CD14-positive monocyte (primary cell): ENCODE results near the gene SPCS2. TPM values are rescaled to one million over a fixed set of nuclear protein-coding genes. Genes with fewer than 3 reads are reported as not detected.

Experiments
- DNase-seq, 3 donors: peaks; one replicate each; pipeline ENCODE4 v3.0.0-alpha.2; 2011 to 2022
- H2AFZ ChIP-seq: 2 replicates; pipeline ENCODE4 v1.6.0; 2012; ENCODE audit warnings: mild to moderate bottlenecking, low read depth, low read length, inconsistent platforms; ENCODE audit not compliant: insufficient read depth, poor library complexity, severe bottlenecking
- H3K27ac ChIP-seq, 2 donors: 1 replicate in 1 of 2; 2 replicates in 1 of 2; pipeline ENCODE4 v1.5.1; 2012 to 2013; ENCODE audit warnings: low read length in 2 of 2, control low read depth in 1 of 2, inconsistent platforms in 1 of 2, low read depth in 1 of 2, mild to moderate bottlenecking in 1 of 2
- H3K27me3 ChIP-seq, 2 donors: one replicate each; pipeline versions ENCODE4 v1.6.0 to v1.6.1; 2011 to 2013; ENCODE audit warnings: low read length in 2 of 2; ENCODE audit not compliant: control insufficient read depth in 2 of 2, insufficient read depth in 2 of 2
- H3K36me3 ChIP-seq, 2 donors: replicated peaks in 1 of 2; 1 replicate in 1 of 2; 2 replicates in 1 of 2; pipeline versions ENCODE4 v1.5.1 to v1.6.1; 2012 to 2013; ENCODE audit warnings: low read length in 2 of 2, control low read depth in 1 of 2, inconsistent platforms in 1 of 2, mild to moderate bottlenecking in 1 of 2; ENCODE audit not compliant: insufficient read depth in 2 of 2, control insufficient read depth in 1 of 2
- H3K4me1 ChIP-seq, 2 donors: 1 replicate in 1 of 2; 2 replicates in 1 of 2; pipeline versions ENCODE4 v1.5.1 to v1.6.1; 2012 to 2013; ENCODE audit warnings: low read length in 2 of 2, control low read depth in 1 of 2, inconsistent platforms in 1 of 2, mild to moderate bottlenecking in 1 of 2, moderate library complexity in 1 of 2; ENCODE audit not compliant: insufficient read depth in 2 of 2, control insufficient read depth in 1 of 2
- H3K4me2 ChIP-seq: replicated peaks from 2 replicates; pipeline ENCODE3; 2012; ENCODE audit warnings: low read length, moderate library complexity, mild to moderate bottlenecking; ENCODE audit not compliant: poor library complexity, severe bottlenecking; ENCODE audit errors: extremely low read depth
- H3K4me3 ChIP-seq, 3 experiments: fragments of 200-600 bp in 1 of 3; sonication (generic) in 1 of 3; replicated peaks in 1 of 3; 1 replicate in 2 of 3; 2 replicates in 1 of 3; pipeline ENCODE4 v1.5.1; 2011 to 2013; ENCODE audit warnings: low read length in 3 of 3, mild to moderate bottlenecking in 3 of 3, control low read depth in 2 of 3, low read depth in 2 of 3, inconsistent platforms in 1 of 3, moderate library complexity in 1 of 3
- H3K79me2 ChIP-seq: 2 replicates; pipeline ENCODE4 v1.6.0; 2012; ENCODE audit warnings: mild to moderate bottlenecking, control low read depth, inconsistent platforms, low read length, moderate library complexity; ENCODE audit not compliant: insufficient read depth
- H3K9ac ChIP-seq: 2 replicates; pipeline ENCODE4 v1.6.0; 2017; ENCODE audit warnings: low read length, mild to moderate bottlenecking; ENCODE audit not compliant: insufficient read depth, poor library complexity, severe bottlenecking
- H3K9me3 ChIP-seq, 2 donors: replicated peaks in 1 of 2; 1 replicate in 1 of 2; 2 replicates in 1 of 2; pipeline versions ENCODE4 v1.5.1 to v1.6.1; 2012 to 2013; ENCODE audit warnings: low read length in 2 of 2, control low read depth in 1 of 2; ENCODE audit not compliant: control insufficient read depth in 1 of 2, insufficient read depth in 1 of 2
- H4K20me1 ChIP-seq: 2 replicates; pipeline ENCODE4 v1.6.0; 2012; ENCODE audit warnings: mild to moderate bottlenecking, low read length, control low read depth, moderate library complexity; ENCODE audit not compliant: insufficient read depth
- H3K27ac Mint-ChIP-seq, 7 donors: one replicate each; pipeline ENCODE4 v1.8.0; 2020; ENCODE audit warnings: mild to moderate bottlenecking in 7 of 7, mixed read lengths in 7 of 7, moderate library complexity in 6 of 7, inconsistent platforms in 2 of 7
- H3K27me3 Mint-ChIP-seq, 3 donors: one replicate each; pipeline ENCODE4 v1.8.0; 2021 to 2022; ENCODE audit warnings: low read depth in 3 of 3, mild to moderate bottlenecking in 3 of 3, mixed read lengths in 3 of 3, moderate library complexity in 3 of 3, inconsistent platforms in 1 of 3
- H3K36me3 Mint-ChIP-seq, 2 donors: one replicate each; pipeline ENCODE4 v1.8.0; 2020; ENCODE audit warnings: mixed read lengths in 2 of 2, inconsistent platforms in 1 of 2, mild to moderate bottlenecking in 1 of 2
- H3K4me1 Mint-ChIP-seq: one replicate; pipeline ENCODE4 v1.8.0; 2020; ENCODE audit warnings: mild to moderate bottlenecking, mixed read lengths
- H3K4me3 Mint-ChIP-seq, 2 donors: one replicate each; pipeline ENCODE4 v1.8.0; 2020; ENCODE audit warnings: mild to moderate bottlenecking in 2 of 2, mixed read lengths in 2 of 2, moderate library complexity in 1 of 2
- H3K9me3 Mint-ChIP-seq, 7 donors: one replicate each; pipeline ENCODE4 v1.8.0; 2020 to 2022; ENCODE audit warnings: mixed read lengths in 7 of 7, mild to moderate bottlenecking in 6 of 7, moderate library complexity in 6 of 7, inconsistent platforms in 2 of 7
- CTCF ChIP-seq: fragments of 200-600 bp; IDR thresholded peaks from one replicate; pipeline ENCODE4 v1.8.0; 2022; ENCODE audit warnings: antibody characterized with exemption, mild to moderate bottlenecking
- WGBS: methylation state at CpG from one replicate; pipeline ENCODE4 v1.1.5; 2013; ENCODE audit warnings: missing lambda C conversion rate; ENCODE audit not compliant: insufficient coverage; 5-methylcytosine and 5-hydroxymethylcytosine counted together
- intact Hi-C, 2 donors: fragments of 100-400 bp; cut with micrococcal nuclease; formaldehyde crosslinking; loops; one replicate each; pipeline versions ENCODE4 v1.15.0 to v1.15.1; 2023
- polyA plus RNA-seq, 3 donors: library from polyadenylated mRNA; depleted of rRNA in 1 of 3; unstranded in 2 of 3; stranded (reverse) in 1 of 3; fragments of 300-500 nt in 2 of 3; fragments of >200 nt in 1 of 3; fragmentation: Illumina TruSeq in 2 of 3; gene quantifications; 1 replicate in 2 of 3; 2 replicates in 1 of 3; pipeline ENCODE4 v1.2.3, GENCODE V29; 2012 to 2021

SPCS2 gene
- polyA plus RNA-seq, 3 donors, result 12.4 to 185 (median 150) TPM

- intact Hi-C loops, result loop anchor here (2.0 to 5.0 kb wide), 3 partner anchors 33 to 41 kb away; partner anchors contain the start of gene NEU3 (in 1 of the 2)
- Mint-ChIP-seq H3K27ac (peak overlapping the region; percentile 95 to 98 (median 97)), H3K9me3 (no peaks in the 10 kb centered on the region), H3K36me3 (peaks cover 12 to 35% of the 10 kb centered on the region in 2 donors), H3K27me3 (peaks cover 0 to 3% (median 0%) of the 10 kb centered on the region in 3 donors), H3K4me3 (peak overlapping the region; percentile 96 to 98), H3K4me1 (peaks cover 37% of the 10 kb centered on the region)
- Histone ChIP-seq H3K9me3 (no peaks in the 10 kb centered on the region), H3K4me2 (peak overlapping the region; percentile 84), H3K79me2 (peaks cover 61% of the 10 kb centered on the region), H3K27ac (peak overlapping the region; percentile 46 to 92), H3K4me3 (peak overlapping the region; percentile 69 to 88 (median 80)), H3K4me1 (peaks cover 19 to 25% of the 10 kb centered on the region in 2 donors), H3K9ac (peak overlapping the region; percentile 86), H3K36me3 (peaks cover 4 to 22% of the 10 kb centered on the region in 2 donors), H4K20me1 (peaks cover 27% of the 10 kb centered on the region), H2AFZ (peak overlapping the region; percentile 95), H3K27me3 (no peaks in the 10 kb centered on the region)
- no peak for DNase-seq
- WGBS, result 0% methylated on average over 2 of the region's 6 CpGs
- no peak for TF ChIP-seq CTCF
Measured at GRCh38 chr11:74949753-74950137, 679 bp downstream of the SPCS2 start.

- WGBS, result 100% methylated on average over 2 of the region's 2 CpGs
- Mint-ChIP-seq H3K4me1 (peaks cover 37% of the 10 kb centered on the region), H3K27ac (peak overlapping the region in 6 of 7 donors; percentile 44 to 98 (median 81)), H3K27me3 (peaks cover 0 to 3% (median 0%) of the 10 kb centered on the region in 3 donors), H3K9me3 (no peaks in the 10 kb centered on the region), H3K4me3 (peak overlapping the region in 1 of 2 donors; percentile 96), H3K36me3 (peaks cover 12 to 33% of the 10 kb centered on the region in 2 donors)
- Histone ChIP-seq H3K4me2 (peak overlapping the region; percentile 84), H3K9ac (peak overlapping the region; percentile 86), H3K79me2 (peaks cover 68% of the 10 kb centered on the region), H3K4me3 (peak overlapping the region in 1 of 3 experiments; percentile 80), H3K9me3 (no peaks in the 10 kb centered on the region), H3K4me1 (peaks cover 19 to 25% of the 10 kb centered on the region in 2 donors), H3K27ac (peak overlapping the region in 1 of 2 donors; percentile 92), H3K36me3 (peaks cover 4 to 28% of the 10 kb centered on the region in 2 donors), H3K27me3 (no peaks in the 10 kb centered on the region), H4K20me1 (peaks cover 34% of the 10 kb centered on the region), H2AFZ (no peak overlapping the region)
- DNase-seq, result no peak
- no peak for TF ChIP-seq CTCF
- intact Hi-C loops, result loop anchor here in 1 of 2 donors (5.0 kb wide), 1 partner anchor 37 kb away; the partner anchor contains the start of gene NEU3
Measured at GRCh38 chr11:74950374-74950969, 1.4 kb downstream of the SPCS2 start.
